Loucy (cell line): ENCODE data around the gene DCAF7.

Experiments used
- H2AFZ ChIP-seq: fragments of 200-600 bp; sonication (generic); 2 replicates; pipeline ENCODE4 v1.6.0; 2016; ENCODE audit warnings: antibody characterized with exemption, mild to moderate bottlenecking, low read length, moderate library complexity
- H3F3A ChIP-seq: fragments of 200-600 bp; 2 replicates; pipeline ENCODE4 v1.6.0; 2016; ENCODE audit warnings: antibody characterized with exemption, low read depth, mild to moderate bottlenecking
- H3K27me3 ChIP-seq: fragments of 200-600 bp; sonication (generic); 2 replicates; pipeline ENCODE4 v1.6.1; 2014; ENCODE audit warnings: low read length, mild to moderate bottlenecking; ENCODE audit not compliant: insufficient read depth, poor library complexity, severe bottlenecking
- H3K36me3 ChIP-seq: fragments of 200-600 bp; sonication (generic); 2 replicates; pipeline ENCODE4 v1.6.1; 2016; ENCODE audit warnings: low read length; ENCODE audit not compliant: insufficient read depth
- H3K4me1 ChIP-seq: fragments of 200-600 bp; sonication (generic); 2 replicates; pipeline ENCODE4 v1.5.1; 2014; ENCODE audit warnings: low read length, mild to moderate bottlenecking; ENCODE audit not compliant: insufficient read depth, poor library complexity, severe bottlenecking
- H3K4me2 ChIP-seq: fragments of 200-600 bp; sonication (generic); 2 replicates; pipeline ENCODE4 v1.6.0; 2014; ENCODE audit warnings: antibody characterized with exemption, low read length, low read depth, mild to moderate bottlenecking; ENCODE audit not compliant: poor library complexity, severe bottlenecking
- H3K4me3 ChIP-seq: fragments of 200-600 bp; sonication (generic); 2 replicates; pipeline ENCODE4 v1.5.1; 2014; ENCODE audit warnings: low read length, mild to moderate bottlenecking, mixed read lengths; ENCODE audit not compliant: poor library complexity, severe bottlenecking
- H3K79me2 ChIP-seq: fragments of 200-600 bp; sonication (generic); 2 replicates; pipeline ENCODE4 v1.6.1; 2014; ENCODE audit warnings: low read length; ENCODE audit not compliant: insufficient read depth
- H3K9ac ChIP-seq: fragments of 200-600 bp; sonication (generic); 2 replicates; pipeline ENCODE4 v1.6.0; 2014; ENCODE audit warnings: mild to moderate bottlenecking, low read depth, low read length, moderate library complexity; ENCODE audit not compliant: poor library complexity, severe bottlenecking
- H3K9me2 ChIP-seq: fragments of 200-600 bp; sonication (generic); replicated peaks from 2 replicates; pipeline ENCODE4 v1.6.1; 2016; ENCODE audit warnings: low read depth, low read length, mixed read lengths
- H3K9me3 ChIP-seq: fragments of 200-600 bp; sonication (generic); 2 replicates; pipeline ENCODE4 v1.6.1; 2014; ENCODE audit warnings: mild to moderate bottlenecking, antibody characterized with exemption, low read length, low read depth; ENCODE audit not compliant: insufficient read depth
- H4K20me1 ChIP-seq: fragments of 200-600 bp; sonication (generic); 2 replicates; pipeline ENCODE4 v1.6.0; 2014; ENCODE audit warnings: antibody characterized with exemption, low read length, mild to moderate bottlenecking; ENCODE audit not compliant: insufficient read depth, poor library complexity, severe bottlenecking
- EZH2phosphoT487 ChIP-seq: fragments of 200-600 bp; IDR thresholded peaks from 2 replicates; pipeline ENCODE4 v1.6.1; 2018; ENCODE audit warnings: antibody characterized with exemption, mild to moderate bottlenecking, moderate library complexity, borderline replicate concordance
- TF ChIP-seq, protein P1 (sequence below): fragments of 200-600 bp; sonication (generic); conservative IDR thresholded peaks from 2 replicates; pipeline ENCODE4 v1.5.1; 2014; ENCODE audit warnings: mild to moderate bottlenecking, antibody characterized with exemption, low read length

Gene DCAF7

DNA sequence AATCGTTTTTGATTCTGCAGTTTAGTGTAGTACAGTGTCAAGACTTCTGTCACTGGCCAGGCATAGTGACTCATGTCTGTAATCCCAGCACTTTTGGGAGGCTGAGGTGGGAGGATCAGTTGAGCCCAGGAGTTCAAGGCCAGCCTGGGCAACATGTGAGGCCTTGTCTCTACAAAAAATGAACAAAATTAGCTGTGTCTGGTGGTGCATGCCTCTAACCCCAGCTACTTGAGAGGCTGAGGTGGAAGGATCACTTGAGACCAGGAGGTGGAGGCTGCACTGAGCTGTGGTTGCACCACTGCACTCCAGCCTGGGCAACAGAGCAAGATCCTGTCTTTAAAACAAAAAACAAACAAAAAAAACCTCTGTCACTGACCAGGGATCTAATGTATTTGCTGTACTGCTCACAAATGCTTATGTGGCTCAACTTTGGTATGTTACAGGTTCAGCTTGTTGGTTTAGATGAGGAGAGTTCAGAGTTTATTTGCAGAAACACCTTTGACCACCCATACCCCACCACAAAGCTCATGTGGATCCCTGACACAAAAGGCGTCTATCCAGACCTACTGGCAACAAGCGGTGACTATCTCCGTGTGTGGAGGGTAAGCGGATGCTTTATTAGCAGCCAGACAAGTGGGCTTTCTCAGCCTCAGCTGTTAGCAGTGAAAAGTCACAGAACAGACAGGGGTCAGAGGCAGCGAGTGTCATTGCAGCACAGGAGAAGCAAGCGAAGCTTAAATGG, 27.9 kb downstream of the DCAF7 start:
- Histone ChIP-seq H3K9me2 (no peaks in the 10 kb centered on the region), H3K79me2 (peaks cover 62% of the 10 kb centered on the region), H2AFZ (no peak overlapping the region), H4K20me1 (peaks cover 32% of the 10 kb centered on the region), H3K36me3 (peaks cover 59% of the 10 kb centered on the region; the same call in 1 of the 2 replicates), H3K4me1 (no peaks in the 10 kb centered on the region), H3F3A (no peaks in the 10 kb centered on the region), H3K27me3 (no peaks in the 10 kb centered on the region), H3K4me2 (no peak overlapping the region), H3K4me3 (no peak overlapping the region), H3K9ac (no peak overlapping the region), H3K9me3 (no peaks in the 10 kb centered on the region)
- TF ChIP-seq EZH2phosphoT487 = no peak
- TF ChIP-seq, protein P1, sequence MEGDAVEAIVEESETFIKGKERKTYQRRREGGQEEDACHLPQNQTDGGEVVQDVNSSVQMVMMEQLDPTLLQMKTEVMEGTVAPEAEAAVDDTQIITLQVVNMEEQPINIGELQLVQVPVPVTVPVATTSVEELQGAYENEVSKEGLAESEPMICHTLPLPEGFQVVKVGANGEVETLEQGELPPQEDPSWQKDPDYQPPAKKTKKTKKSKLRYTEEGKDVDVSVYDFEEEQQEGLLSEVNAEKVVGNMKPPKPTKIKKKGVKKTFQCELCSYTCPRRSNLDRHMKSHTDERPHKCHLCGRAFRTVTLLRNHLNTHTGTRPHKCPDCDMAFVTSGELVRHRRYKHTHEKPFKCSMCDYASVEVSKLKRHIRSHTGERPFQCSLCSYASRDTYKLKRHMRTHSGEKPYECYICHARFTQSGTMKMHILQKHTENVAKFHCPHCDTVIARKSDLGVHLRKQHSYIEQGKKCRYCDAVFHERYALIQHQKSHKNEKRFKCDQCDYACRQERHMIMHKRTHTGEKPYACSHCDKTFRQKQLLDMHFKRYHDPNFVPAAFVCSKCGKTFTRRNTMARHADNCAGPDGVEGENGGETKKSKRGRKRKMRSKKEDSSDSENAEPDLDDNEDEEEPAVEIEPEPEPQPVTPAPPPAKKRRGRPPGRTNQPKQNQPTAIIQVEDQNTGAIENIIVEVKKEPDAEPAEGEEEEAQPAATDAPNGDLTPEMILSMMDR = no peak

DNA sequence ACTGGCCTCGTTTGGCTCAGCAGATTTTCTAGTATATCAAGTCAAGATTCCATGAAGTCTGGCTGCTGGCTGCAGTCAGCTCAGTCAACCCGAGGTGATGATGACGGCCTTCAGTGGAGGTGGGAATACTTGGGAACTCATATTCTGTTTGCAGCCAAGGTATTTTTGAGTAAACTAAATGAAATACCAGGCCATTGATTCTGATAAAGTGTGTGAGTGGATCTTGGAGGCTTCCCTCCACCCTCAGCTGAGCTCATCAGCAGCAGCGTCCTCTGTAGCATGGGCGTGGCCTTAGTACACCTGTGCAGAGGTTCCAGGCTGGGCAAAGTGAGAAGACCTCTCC, 28.5 kb downstream of the DCAF7 start:
- Histone ChIP-seq H3K4me2 (no peak overlapping the region), H3K27me3 (no peaks in the 10 kb centered on the region), H3K79me2 (peaks cover 57% of the 10 kb centered on the region), H4K20me1 (peaks cover 30% of the 10 kb centered on the region), H3K9ac (no peak overlapping the region), H3K9me3 (no peaks in the 10 kb centered on the region), H3K9me2 (no peaks in the 10 kb centered on the region), H3K4me1 (no peaks in the 10 kb centered on the region), H2AFZ (no peak overlapping the region), H3K36me3 (peaks cover 64% of the 10 kb centered on the region; the same call in 1 of the 2 replicates), H3F3A (no peaks in the 10 kb centered on the region), H3K4me3 (no peak overlapping the region)
- TF ChIP-seq, protein P1 = no peak
- TF ChIP-seq EZH2phosphoT487 = no peak

DNA sequence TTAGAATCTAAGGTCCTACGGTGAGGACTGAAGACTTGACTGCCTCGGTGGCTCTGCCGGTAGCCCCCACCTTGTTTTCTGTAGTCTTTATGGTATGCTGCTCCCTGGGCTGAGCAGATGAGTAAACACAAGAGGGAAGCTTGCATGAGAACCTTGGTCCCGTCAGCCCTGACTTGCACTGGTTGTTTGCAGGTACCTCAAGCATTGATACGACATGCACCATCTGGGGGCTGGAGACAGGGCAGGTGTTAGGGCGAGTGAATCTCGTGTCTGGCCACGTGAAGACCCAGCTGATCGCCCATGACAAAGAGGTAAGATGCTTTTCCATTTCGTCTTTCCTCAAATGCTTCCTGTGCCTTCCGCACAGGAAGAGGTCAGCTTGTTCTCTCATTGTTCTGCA, 29.4 kb downstream of the DCAF7 start:
- Histone ChIP-seq H3K4me2 (no peak overlapping the region), H3K36me3 (peaks cover 73% of the 10 kb centered on the region; the same call in 1 of the 2 replicates), H3K4me3 (no peak overlapping the region), H3F3A (no peaks in the 10 kb centered on the region), H3K4me1 (no peaks in the 10 kb centered on the region), H3K27me3 (no peaks in the 10 kb centered on the region), H3K9ac (no peak overlapping the region), H3K9me2 (no peaks in the 10 kb centered on the region), H3K9me3 (no peaks in the 10 kb centered on the region), H3K79me2 (peaks cover 48% of the 10 kb centered on the region), H4K20me1 (peaks cover 25% of the 10 kb centered on the region), H2AFZ (no peak overlapping the region)
- no peak for TF ChIP-seq EZH2phosphoT487
- TF ChIP-seq, protein P1 = no peak
